ENCODE measurements around the gene GALNT10.

DNA sequence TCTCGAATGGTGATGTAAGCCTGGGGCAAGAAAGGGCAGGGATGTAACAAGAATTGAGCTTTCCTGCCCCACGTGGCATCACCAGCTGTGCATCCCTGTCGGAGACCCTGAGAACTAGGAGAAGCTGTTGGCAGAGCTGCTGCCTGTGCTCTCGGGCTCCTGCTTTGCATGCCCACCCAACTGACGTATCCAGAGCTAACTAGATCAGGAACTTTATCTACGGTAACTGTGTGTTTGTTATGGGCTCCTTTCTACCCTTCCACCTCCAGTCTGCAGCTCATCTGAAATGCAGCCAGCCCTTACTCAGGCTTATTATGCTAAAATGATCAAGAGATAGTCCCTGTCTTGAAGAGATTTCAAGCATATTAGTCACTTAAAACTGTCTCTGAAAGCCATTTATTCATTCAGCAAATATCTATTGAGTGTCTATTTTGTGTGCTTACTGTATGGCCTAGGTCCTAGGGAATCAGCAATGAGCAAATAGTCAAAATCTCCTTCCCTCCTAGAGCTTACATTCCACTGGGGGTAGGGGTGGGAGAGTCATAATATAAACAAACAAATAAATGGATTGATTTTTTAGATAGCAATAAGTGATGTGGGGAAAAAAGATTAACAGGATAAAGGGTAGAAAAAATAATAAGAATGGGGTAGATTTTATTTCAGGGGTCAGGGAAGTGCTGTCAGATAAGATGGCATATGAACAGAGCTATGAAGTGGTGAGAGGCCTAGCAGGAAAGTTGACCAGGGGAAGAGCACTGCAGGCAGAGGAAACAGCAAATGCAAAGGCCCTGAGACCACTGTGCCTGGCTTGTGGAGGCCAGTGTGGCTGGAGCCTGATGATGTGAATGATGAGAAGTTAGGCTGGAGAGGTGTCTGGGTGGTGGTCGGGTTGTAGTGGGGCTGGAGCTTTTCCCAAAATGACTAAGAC lies 118.2 kb downstream of the GALNT10 start:
- TF ChIP-seq, protein P1, sequence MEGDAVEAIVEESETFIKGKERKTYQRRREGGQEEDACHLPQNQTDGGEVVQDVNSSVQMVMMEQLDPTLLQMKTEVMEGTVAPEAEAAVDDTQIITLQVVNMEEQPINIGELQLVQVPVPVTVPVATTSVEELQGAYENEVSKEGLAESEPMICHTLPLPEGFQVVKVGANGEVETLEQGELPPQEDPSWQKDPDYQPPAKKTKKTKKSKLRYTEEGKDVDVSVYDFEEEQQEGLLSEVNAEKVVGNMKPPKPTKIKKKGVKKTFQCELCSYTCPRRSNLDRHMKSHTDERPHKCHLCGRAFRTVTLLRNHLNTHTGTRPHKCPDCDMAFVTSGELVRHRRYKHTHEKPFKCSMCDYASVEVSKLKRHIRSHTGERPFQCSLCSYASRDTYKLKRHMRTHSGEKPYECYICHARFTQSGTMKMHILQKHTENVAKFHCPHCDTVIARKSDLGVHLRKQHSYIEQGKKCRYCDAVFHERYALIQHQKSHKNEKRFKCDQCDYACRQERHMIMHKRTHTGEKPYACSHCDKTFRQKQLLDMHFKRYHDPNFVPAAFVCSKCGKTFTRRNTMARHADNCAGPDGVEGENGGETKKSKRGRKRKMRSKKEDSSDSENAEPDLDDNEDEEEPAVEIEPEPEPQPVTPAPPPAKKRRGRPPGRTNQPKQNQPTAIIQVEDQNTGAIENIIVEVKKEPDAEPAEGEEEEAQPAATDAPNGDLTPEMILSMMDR (IDR thresholded peaks at IDR 0.05 in 8 of 11, conservative IDR thresholded peaks at IDR 0.05 in 3 of 11): no peak
- TF ChIP-seq POLR2AphosphoS5 (IDR thresholded peaks at IDR 0.05): no peak
- no peak for TF ChIP-seq POLR2A (IDR thresholded peaks at IDR 0.05)

Measured in spleen (tissue), 7 donors.